ENCODE data around the gene POLE4. TPM values are rescaled to one million over a fixed set of nuclear protein-coding genes. Genes with fewer than 3 reads are reported as not detected.

The POLE4 gene, protein sequence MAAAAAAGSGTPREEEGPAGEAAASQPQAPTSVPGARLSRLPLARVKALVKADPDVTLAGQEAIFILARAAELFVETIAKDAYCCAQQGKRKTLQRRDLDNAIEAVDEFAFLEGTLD
- 12.0 and 18.5 TPM in 2 replicates for total RNA-seq

DNA sequence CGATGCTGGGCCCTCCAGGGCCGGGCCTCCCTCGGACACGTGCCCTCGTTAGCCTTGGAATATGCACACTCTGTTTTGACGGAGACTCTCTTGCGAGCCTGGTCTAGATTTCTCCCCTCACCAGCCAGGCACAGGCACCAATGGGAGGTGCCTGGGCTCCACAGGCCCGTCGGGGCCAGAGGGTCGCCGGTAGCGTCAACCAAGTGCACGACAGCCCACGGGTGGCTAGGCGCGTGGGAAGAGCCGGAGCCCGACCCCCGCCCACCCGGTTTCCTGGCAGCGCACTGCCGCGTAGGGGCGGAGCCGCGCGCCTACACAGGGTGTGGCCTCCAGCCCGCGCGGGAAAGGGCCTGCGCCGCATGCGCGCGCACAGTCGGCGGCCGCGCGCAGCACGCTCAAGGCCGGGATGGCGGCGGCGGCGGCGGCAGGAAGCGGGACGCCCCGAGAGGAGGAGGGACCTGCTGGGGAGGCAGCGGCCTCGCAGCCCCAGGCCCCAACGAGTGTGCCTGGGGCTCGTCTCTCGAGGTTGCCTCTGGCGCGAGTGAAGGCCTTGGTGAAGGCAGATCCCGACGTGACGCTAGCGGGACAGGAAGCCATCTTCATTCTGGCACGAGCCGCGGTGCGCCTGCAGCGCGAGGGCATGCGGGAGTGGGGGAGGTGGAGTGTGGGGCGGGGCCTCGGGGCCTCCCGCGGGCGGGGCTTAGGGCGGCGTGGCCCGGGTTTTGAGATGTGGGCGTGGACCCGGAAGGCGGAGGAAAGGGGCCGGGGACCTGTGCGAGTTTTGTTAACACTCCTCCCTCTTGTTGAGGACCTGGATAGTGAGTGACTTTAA, at the start of gene POLE4:
POLE4 (plus strand) TSS at position 370 of the 832 bp plus-strand sequence; CDS start at position 407, 37 bp downstream.

Other genes with a start within 250 kb of the POLE4 start
- 114 and 130 TPM in 2 replicates for gene HK2, start 124.5 kb upstream of the POLE4 start, total RNA-seq
- not detected in 2 replicates for gene TACR1, start 240.9 kb downstream of the POLE4 start, total RNA-seq